Bone marrow (tissue), 2 donors: ENCODE results near the gene HUNK.
"Not testable (repeated sequence)": the region's sequence is repeated elsewhere in the genome, so short reads cannot be mapped to it uniquely, and the experiment has no call there.

Source experiments
- DNase-seq, 2 donors: peaks; one replicate each; lab custom pipeline; 2025; lab: John Stamatoyannopoulos, UW

HUNK gene

GRCh38 chr21:31872452-31873274 is at the start of gene HUNK:
HUNK (plus strand) TSS chr21:31873020; CDS start chr21:31873675, 655 bp downstream.
- DNase-seq = no peak

- DNase-seq = no peak
These were observed 42.9 kb upstream of the HUNK start for GRCh38 chr21:31829736-31830472.

GRCh38 chr21:31830701-31831100 is 42.1 kb upstream of the HUNK start:
- no peak for DNase-seq

- no peak for DNase-seq
These were observed 35.8 kb upstream of the HUNK start for GRCh38 chr21:31837041-31837440.

GRCh38 chr21:31837618-31838390 is 35.0 kb upstream of the HUNK start:
- DNase-seq = no peak

GRCh38 chr21:31838586-31839355 is 34.0 kb upstream of the HUNK start:
- DNase-seq = no peak

- no peak for DNase-seq
These were observed 28.6 kb upstream of the HUNK start for GRCh38 chr21:31844206-31844605.

GRCh38 chr21:31845151-31845729 is 27.6 kb upstream of the HUNK start:
- DNase-seq = no peak

- no peak for DNase-seq
These were observed 26.1 kb upstream of the HUNK start for GRCh38 chr21:31846690-31847089.

GRCh38 chr21:31847761-31848160 is 25.1 kb upstream of the HUNK start:
- DNase-seq = no peak

- DNase-seq = no peak
These were observed 24.4 kb upstream of the HUNK start for GRCh38 chr21:31848326-31848985.

- DNase-seq = no peak
These were observed 21.9 kb upstream of the HUNK start for GRCh38 chr21:31850886-31851285.

GRCh38 chr21:31855180-31855579 is 17.6 kb upstream of the HUNK start:
- DNase-seq = no peak

GRCh38 chr21:31857096-31857495 is 15.7 kb upstream of the HUNK start:
- no peak for DNase-seq

- not testable (repeated sequence) for DNase-seq
These were observed 15.2 kb upstream of the HUNK start for GRCh38 chr21:31857631-31858030.

GRCh38 chr21:31860851-31861250 is 12.0 kb upstream of the HUNK start:
- DNase-seq = no peak

- DNase-seq = no peak
These were observed 10.7 kb upstream of the HUNK start for GRCh38 chr21:31862078-31862477.

GRCh38 chr21:31865429-31865970 is 7.3 kb upstream of the HUNK start:
- no peak for DNase-seq

GRCh38 chr21:31866077-31866511 is 6.7 kb upstream of the HUNK start:
- DNase-seq = peak; percentile 27 to 28

GRCh38 chr21:31869750-31870149 is 3.1 kb upstream of the HUNK start:
- no peak for DNase-seq
